Tibial nerve (tissue), 4 donors: ENCODE measurements around the gene DOCK1.

Experiments used
- CTCF ChIP-seq, 5 experiments: fragments of 200-600 bp in 3 of 5; fragments of 450-650 bp in 2 of 5; sonication (generic) in 3 of 5; IDR thresholded peaks; one replicate each; pipeline ENCODE4 v1.5.1; 2016 to 2019; ENCODE audit warnings: antibody characterized with exemption in 5 of 5, mild to moderate bottlenecking in 3 of 5, moderate library complexity in 2 of 5
- EP300 ChIP-seq, 2 donors: sonication (generic); formaldehyde crosslinking; IDR thresholded peaks; one replicate each; pipeline ENCODE4 v1.6.1; 2017; ENCODE audit warnings: antibody characterized with exemption in 2 of 2, mild to moderate bottlenecking in 1 of 2
- POLR2A ChIP-seq, 2 donors: fragments of 450-650 bp; IDR thresholded peaks; one replicate each; pipeline ENCODE4 v1.6.1; 2017; ENCODE audit warnings: antibody characterized with exemption in 2 of 2, mild to moderate bottlenecking in 2 of 2, moderate library complexity in 2 of 2

GRCh38 chr10:127464561-127464960 lies 559.3 kb downstream of the DOCK1 start:
- no peak for TF ChIP-seq CTCF (IDR thresholded peaks at IDR 0.05)
- TF ChIP-seq EP300 (IDR thresholded peaks at IDR 0.05): no peak
- TF ChIP-seq POLR2A (IDR thresholded peaks at IDR 0.05): no peak
